ENCODE measurements around the gene LSAMP.

LSAMP gene

DNA sequence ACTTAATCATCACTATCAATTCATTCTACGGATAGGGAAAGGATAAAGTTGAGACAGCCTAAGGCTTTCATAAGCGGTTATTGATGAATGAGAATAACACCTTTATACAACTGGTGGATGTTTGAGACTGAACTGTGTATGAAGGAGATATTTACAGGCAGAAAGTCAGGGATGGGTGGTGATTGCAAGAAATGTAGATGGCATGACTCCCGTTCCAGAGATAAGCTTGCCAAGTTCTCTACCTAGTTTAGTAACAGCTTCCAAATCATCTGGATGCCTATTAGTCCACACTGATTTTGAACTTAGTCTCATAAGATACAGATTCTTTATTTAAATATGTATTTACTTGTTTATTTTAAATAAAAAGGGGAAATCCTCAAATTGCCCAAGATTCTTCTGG lies 463.2 kb downstream of the LSAMP start:
- no peak for DNase-seq
- in situ Hi-C loops (cut with HindIII; ENCODE audit: low pct_ligation_motif_present, low pct_unique_long_range_greater_than_20kb, low sequenced_read_pairs), result no loop called here

DNA sequence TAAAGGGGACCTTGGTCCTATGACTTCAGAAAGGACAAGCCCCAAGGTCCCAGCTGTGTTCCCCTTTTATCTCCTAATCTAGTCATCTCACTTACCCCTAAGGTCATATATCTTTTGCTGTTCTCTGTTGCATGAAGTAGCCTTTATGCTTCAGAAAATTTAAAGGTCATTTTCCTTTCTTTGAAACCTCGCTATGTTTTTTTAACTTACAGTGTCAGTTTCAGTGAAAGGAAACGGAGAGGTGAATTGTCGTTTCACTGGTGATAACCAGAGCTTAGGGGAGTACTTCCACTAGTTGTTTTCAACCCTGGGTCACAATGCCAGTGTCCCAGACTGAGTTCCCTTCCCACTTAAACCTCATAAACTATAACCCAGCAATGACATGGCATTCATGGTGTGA lies 464.6 kb downstream of the LSAMP start:
- no peak for DNase-seq
- in situ Hi-C loops (cut with HindIII; ENCODE audit: low pct_ligation_motif_present, low pct_unique_long_range_greater_than_20kb, low sequenced_read_pairs), result no loop called here

- DNase-seq, result no peak
- in situ Hi-C loops (cut with HindIII; ENCODE audit: low pct_ligation_motif_present, low pct_unique_long_range_greater_than_20kb, low sequenced_read_pairs), result no loop called here
These were observed 467.4 kb downstream of the LSAMP start for GRCh38 chr3:115977866-115978265.

GRCh38 chr3:115975796-115976195 lies 469.5 kb downstream of the LSAMP start:
- in situ Hi-C loops (cut with HindIII; ENCODE audit: low pct_ligation_motif_present, low pct_unique_long_range_greater_than_20kb, low sequenced_read_pairs), result no loop called here
- peak; percentile 4 for DNase-seq

DNA sequence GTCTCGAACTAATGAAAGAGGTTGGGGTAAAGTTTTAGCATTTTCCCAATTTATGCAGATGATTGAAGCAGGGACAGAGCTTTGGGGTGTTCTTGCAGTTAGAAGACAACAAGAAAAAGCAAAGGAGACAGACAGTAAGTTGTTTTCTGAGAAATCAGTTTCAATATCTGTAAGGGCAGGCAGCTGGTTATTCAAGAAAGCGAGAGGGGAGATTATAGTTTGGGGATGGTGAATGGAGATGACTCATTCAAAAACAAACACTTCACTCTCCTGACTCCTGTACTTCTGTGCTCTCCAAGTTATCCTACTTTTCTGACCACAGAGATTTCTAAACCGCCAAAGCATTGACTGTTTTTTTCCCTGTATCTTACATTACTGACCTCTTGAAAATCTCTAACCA lies 469.9 kb downstream of the LSAMP start:
- peak; percentile 61 for DNase-seq
- in situ Hi-C loops (cut with HindIII; ENCODE audit: low pct_ligation_motif_present, low pct_unique_long_range_greater_than_20kb, low sequenced_read_pairs), result no loop called here

DNA sequence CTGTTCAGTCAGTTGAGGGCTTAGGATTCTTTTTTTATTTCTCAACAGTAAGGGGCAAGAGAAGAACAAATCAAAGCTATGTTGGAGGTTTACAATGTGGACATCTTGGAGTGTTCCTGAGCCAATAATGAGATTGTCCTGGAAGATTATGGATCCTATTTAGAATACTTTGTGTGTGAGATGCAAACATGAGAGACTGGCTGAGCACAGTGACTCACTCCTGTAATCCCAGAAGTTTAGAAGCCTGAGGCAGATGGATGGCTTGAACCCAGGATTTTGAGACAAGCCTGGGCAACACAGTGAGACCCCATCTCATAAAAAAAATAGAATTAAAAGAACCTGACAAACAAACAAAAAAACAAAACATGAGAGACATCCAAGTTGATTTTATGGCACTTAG lies 470.3 kb downstream of the LSAMP start:
- DNase-seq, result no peak

DNA sequence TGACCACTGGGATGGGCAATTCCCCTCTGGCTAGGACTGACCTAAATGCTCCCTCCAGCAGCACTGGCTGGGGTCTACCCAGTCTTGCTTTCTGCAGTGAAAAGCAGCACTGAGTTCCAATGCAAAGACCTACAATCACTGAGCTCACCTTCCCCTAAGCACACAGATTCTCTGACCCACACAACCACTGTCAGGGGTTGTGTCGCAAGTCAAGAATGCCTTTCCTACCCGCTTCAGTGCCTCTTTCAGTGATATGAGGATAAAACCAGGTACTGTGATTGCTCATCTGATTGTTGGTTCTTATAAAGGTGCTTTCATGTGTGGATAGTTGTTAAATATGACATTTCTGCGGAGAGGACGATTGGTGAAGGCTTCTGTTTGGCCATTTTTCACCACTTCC lies 476.4 kb downstream of the LSAMP start:
- in situ Hi-C loops (cut with HindIII; ENCODE audit: low pct_ligation_motif_present, low pct_unique_long_range_greater_than_20kb, low sequenced_read_pairs), result no loop called here
- peak; percentile 3 for DNase-seq

More for the DNA sequence above, 470.3 kb downstream of the LSAMP start:
- in situ Hi-C loops (cut with HindIII; ENCODE audit: low pct_ligation_motif_present, low pct_unique_long_range_greater_than_20kb, low sequenced_read_pairs), result no loop called here

GRCh38 chr3:115961380-115961779 lies 483.9 kb downstream of the LSAMP start:
- in situ Hi-C loops (cut with HindIII; ENCODE audit: low pct_ligation_motif_present, low pct_unique_long_range_greater_than_20kb, low sequenced_read_pairs), result no loop called here
- DNase-seq, result no peak

GRCh38 chr3:115960799-115961198 lies 484.5 kb downstream of the LSAMP start:
- DNase-seq, result no peak
- in situ Hi-C loops (cut with HindIII; ENCODE audit: low pct_ligation_motif_present, low pct_unique_long_range_greater_than_20kb, low sequenced_read_pairs), result no loop called here

DNA sequence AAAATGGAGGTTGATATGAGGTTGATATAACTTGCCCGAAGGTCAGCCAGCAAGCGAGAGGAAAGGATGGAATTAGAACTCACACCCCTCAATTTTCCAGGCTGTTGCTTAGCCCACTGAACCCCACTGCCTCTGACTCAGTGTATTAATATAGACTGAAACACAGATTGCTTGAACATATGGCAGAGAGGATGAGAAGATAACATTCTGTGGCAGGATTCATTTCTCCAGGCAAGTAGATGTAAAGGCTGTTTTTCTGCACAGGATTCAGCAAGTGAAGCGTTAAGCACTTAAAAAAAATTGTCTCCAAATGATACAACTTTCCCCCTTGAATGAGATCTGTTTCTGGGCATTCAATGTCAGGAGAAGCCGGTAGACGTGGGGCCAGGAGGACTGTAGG lies 486.8 kb downstream of the LSAMP start:
- no peak for DNase-seq
- in situ Hi-C loops (cut with HindIII; ENCODE audit: low pct_ligation_motif_present, low pct_unique_long_range_greater_than_20kb, low sequenced_read_pairs), result no loop called here

DNA sequence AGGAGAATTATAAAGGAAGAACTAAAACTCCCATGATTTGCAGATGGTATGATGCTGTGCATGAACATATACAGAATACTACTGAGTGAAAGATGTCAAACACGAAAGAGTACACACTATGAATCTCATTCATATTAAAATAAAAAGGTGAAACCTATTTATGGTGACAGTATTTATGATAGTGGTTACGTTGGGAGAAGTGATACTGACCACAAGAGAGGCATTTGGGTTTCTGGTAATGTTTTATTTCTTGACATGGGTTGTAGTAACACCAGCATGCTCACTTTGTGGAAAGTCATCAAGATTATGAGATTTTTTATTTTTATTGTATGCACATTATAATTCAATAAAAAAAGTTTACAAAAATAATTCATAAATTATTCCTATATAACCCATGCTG lies 498.0 kb downstream of the LSAMP start:
- DNase-seq, result no peak
- in situ Hi-C loops (cut with HindIII; ENCODE audit: low pct_ligation_motif_present, low pct_unique_long_range_greater_than_20kb, low sequenced_read_pairs), result no loop called here

DNA sequence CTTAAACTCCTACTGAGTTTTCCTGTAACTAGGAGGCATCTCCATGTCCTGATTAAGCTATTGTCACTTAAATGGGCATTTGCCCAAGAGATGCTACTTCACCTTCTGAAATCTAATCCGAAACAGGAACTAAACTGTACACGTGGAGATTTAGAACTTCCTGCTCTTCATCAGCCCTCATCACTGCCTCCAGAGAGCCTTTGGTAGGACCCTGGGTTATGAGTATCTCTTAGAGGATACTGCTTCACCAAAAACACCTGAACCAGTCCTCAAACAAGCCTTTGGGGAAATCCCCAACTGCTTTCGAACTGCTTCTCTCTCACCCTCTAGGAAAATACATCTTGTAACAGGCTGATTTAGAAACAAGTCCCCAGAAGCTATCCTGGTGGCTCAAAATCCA lies 501.7 kb downstream of the LSAMP start:
- in situ Hi-C loops (cut with HindIII; ENCODE audit: low pct_ligation_motif_present, low pct_unique_long_range_greater_than_20kb, low sequenced_read_pairs), result no loop called here
- DNase-seq, result no peak

DNA sequence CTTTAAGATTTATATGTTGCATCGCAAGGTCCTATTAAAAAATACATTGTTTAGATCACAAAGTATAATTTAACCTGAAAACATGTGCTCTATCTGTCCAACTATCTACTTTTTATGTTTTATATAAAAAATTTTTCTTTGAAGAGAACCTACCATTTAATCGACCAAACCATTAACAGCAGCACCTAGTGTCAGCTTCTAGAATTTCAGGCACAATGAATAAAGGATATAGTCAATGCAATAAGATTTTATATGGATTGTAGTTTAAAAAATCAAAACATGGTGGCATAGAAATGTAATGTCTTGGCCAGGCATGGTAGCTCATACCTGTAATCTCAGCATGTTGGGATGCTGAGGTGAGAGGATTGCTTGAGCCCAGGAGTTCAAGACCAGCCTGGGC lies 508.2 kb downstream of the LSAMP start:
- in situ Hi-C loops (cut with HindIII; ENCODE audit: low pct_ligation_motif_present, low pct_unique_long_range_greater_than_20kb, low sequenced_read_pairs), result no loop called here
- DNase-seq, result peak; percentile 8

DNA sequence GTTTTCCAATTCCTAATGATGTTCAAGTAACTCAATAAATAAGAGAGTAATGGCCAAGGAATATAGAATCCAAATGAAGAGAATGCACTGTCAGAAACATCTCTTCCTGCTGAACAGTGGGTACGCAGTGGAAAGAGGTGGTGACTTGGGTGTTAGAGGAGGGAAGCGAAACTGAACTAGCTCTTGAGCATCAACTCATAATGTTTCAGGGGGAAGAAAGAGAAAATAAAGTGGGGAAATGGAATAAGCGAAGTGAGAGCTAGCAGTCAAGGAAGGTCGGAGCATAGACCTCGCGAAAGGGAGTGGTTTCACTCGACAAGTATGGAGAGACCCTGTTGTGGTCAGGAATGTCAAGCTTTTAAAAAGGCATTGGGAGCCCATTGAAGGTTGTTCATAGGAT lies 512.5 kb downstream of the LSAMP start:
- in situ Hi-C loops (cut with HindIII; ENCODE audit: low pct_ligation_motif_present, low pct_unique_long_range_greater_than_20kb, low sequenced_read_pairs), result no loop called here
- no peak for DNase-seq

- in situ Hi-C loops (cut with HindIII; ENCODE audit: low pct_ligation_motif_present, low pct_unique_long_range_greater_than_20kb, low sequenced_read_pairs), result no loop called here
- no peak for DNase-seq
These were observed 513.7 kb downstream of the LSAMP start for GRCh38 chr3:115931581-115931980.

- in situ Hi-C loops (cut with HindIII; ENCODE audit: low pct_ligation_motif_present, low pct_unique_long_range_greater_than_20kb, low sequenced_read_pairs), result no loop called here
These were observed 514.4 kb downstream of the LSAMP start for GRCh38 chr3:115930922-115931321.

GRCh38 chr3:115930168-115930567 lies 515.1 kb downstream of the LSAMP start:
- no peak for DNase-seq
- in situ Hi-C loops (cut with HindIII; ENCODE audit: low pct_ligation_motif_present, low pct_unique_long_range_greater_than_20kb, low sequenced_read_pairs), result no loop called here

More at GRCh38 chr3:115930922-115931321, 514.4 kb downstream of the LSAMP start:
- DNase-seq, result no peak

- in situ Hi-C loops (cut with HindIII; ENCODE audit: low pct_ligation_motif_present, low pct_unique_long_range_greater_than_20kb, low sequenced_read_pairs), result no loop called here
- no peak for DNase-seq
These were observed 516.9 kb downstream of the LSAMP start for GRCh38 chr3:115928376-115928775.

- DNase-seq, result no peak
- in situ Hi-C loops (cut with HindIII; ENCODE audit: low pct_ligation_motif_present, low pct_unique_long_range_greater_than_20kb, low sequenced_read_pairs), result no loop called here
These were observed 518.1 kb downstream of the LSAMP start for GRCh38 chr3:115927197-115927596.

DNA sequence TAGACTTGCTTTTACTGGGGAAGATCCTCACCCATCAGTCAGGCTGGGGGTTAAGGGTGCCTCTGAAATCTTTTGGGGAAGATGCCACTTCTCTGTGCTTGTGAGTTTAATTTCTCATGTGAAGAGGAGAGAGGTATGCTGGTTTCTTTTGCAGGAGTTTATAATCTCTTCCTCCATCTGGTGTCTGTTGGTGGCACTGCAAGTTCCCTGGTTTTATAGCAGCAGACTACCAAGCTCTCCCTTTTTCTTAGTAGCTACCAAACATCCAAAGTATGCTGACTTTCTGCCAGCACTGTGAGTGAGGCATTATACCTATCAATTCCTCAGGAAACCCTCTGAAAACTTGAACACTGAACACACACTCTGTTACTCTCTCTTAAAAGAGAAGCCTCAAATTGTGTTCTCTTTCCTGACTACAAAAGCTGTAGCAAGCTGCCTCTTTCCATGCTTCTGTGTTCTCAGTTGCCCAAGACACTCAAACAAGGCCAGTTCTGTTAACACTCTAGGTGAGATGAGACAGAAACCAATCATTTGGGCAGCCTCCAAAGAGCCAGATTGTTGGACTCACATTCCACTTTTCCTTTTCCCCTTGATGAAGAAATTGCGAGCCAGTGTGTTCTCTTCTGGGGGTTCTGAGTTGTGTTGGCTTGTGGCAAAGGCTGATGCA lies 522.5 kb downstream of the LSAMP start:
- DNase-seq, result peak; percentile 11
- in situ Hi-C loops (cut with HindIII; ENCODE audit: low pct_ligation_motif_present, low pct_unique_long_range_greater_than_20kb, low sequenced_read_pairs), result no loop called here

- in situ Hi-C loops (cut with HindIII; ENCODE audit: low pct_ligation_motif_present, low pct_unique_long_range_greater_than_20kb, low sequenced_read_pairs), result no loop called here
- DNase-seq, result no peak
These were observed 523.6 kb downstream of the LSAMP start for GRCh38 chr3:115921711-115922110.

Measured in ACHN (cell line).